GM18868 (cell line): ENCODE data around the gene SCNN1B.
"Not testable (repeated sequence)": the region's sequence is repeated elsewhere in the genome, so short reads cannot be mapped to it uniquely, and the experiment has no call there.

Experiments used
- ATAC-seq: cut with Tn5 transposase; IDR thresholded peaks from one replicate; pipeline ENCODE4 v1.9.1; 2021; ENCODE audit warnings: mild to moderate bottlenecking, moderate library complexity; ENCODE audit not compliant: unreplicated experiment

SCNN1B gene, protein sequence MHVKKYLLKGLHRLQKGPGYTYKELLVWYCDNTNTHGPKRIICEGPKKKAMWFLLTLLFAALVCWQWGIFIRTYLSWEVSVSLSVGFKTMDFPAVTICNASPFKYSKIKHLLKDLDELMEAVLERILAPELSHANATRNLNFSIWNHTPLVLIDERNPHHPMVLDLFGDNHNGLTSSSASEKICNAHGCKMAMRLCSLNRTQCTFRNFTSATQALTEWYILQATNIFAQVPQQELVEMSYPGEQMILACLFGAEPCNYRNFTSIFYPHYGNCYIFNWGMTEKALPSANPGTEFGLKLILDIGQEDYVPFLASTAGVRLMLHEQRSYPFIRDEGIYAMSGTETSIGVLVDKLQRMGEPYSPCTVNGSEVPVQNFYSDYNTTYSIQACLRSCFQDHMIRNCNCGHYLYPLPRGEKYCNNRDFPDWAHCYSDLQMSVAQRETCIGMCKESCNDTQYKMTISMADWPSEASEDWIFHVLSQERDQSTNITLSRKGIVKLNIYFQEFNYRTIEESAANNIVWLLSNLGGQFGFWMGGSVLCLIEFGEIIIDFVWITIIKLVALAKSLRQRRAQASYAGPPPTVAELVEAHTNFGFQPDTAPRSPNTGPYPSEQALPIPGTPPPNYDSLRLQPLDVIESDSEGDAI

GRCh38 chr16:23302045-23302956 lies at the start of gene SCNN1B:
Gene SCNN1B (plus strand): TSS chr16:23302302. CDS start chr16:23348600, 46,298 bp downstream.
- ATAC-seq, result no peak

DNA sequence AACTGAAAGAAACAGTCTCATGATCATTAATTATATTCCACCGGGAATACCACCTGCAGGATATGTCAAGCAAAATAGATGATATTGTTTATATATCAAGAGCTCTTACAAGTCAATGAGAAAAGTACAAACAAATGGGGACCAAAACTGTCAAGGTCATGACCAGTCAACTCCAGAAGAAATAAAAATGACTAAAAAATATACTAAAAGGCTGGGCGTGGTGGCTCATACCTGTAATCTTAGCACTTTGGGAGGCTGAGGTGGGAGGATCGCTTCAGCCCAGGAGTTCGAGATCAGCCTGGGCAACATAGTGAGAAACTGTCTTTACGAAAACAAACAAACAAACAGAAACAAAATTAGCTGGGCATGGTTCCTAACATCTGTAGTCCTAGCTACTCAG lies 49.8 kb upstream of the SCNN1B start:
- no peak for ATAC-seq

DNA sequence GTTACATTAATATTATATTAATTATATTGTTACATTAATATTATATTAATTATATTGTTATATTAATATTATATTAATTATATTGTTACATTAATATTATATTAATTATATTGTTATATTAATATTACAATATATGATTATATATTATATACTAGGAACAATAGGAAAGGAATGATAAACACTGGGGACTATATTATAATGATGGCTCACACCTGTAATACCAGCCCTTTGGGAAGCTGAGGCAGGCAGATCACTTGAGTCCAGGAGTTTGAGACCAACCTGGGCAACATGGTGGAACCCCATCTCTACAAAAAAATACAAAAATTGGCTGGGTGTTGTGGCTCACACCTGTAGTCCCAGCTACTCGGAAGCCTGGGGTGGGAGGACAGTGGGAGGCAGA lies 48.5 kb upstream of the SCNN1B start:
- ATAC-seq, result not testable (repeated sequence)

DNA sequence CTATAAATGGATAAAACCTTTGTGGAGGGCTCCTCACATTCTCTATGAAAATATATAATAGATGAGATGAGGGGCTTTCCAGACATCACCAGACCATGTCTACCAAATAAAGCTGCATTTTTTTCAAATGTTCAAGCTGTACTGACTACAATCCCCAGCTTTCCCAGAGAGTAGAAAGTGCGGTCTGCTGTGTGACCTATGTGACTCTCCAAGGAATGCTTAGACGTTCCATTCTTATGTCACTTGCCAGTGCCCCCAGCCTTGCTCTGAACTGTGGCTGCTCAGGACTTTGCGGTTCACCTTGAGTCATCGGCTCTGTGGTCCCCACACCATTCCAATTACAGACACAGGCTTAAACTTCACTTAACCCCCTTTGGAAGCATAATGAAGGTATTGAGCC lies 47.8 kb upstream of the SCNN1B start:
- ATAC-seq, result no peak

DNA sequence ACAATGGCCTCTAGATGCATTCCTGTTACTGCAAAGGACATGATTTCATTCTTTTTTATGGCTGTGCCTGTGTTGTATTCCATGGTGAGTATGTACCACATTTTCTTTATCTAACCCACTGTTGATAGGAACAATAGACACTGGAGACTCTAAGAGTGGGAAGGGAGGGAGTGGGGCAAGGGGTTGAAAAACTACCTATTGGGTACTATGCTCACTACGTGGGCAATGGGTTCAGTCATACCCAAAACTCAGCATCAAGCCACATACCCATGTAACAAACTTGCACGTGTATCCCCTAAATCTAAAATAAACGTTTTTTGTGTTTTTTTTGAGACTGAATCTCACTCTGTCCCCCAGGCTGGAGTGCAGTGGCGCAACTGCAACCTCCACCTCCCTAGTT lies 47.1 kb upstream of the SCNN1B start:
- ATAC-seq, result no peak

DNA sequence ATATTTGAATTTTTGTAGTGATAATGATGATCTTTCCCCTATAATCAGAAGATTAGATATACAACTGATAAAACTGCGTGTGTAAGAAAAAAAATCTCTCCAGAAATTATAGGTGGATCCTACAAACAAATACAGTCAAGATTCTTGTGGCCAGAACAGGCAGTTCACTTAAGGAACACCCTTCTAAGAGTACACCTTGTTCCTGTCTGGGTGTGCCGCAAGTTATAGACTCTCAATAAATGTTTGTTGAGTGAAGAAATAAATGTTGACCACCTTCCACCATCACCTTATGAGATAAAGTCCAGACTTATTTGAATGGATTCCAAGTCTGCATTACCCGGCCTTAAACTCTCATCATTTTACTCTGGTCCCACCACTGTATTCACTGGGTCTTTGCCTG lies 45.7 kb upstream of the SCNN1B start:
- ATAC-seq, result no peak

DNA sequence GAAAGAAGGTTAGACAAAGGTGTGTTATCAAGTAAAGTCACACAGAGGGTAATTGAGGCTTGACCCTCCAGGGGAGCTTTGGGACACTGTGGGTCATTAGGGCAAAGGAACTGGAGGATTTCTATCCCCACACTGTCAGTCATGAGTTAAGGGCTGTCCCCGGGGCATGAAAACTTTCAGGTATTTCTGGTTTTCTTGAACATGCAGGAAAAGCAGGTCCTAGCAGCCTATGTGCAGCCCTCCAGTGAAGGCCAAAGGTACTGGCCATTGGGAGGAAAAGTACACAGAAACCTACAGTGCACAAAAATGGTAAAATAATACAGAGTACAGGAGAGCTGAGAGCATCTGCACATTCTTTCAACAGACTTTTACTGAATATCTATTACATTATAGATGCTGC lies 44.4 kb upstream of the SCNN1B start:
- no peak for ATAC-seq

DNA sequence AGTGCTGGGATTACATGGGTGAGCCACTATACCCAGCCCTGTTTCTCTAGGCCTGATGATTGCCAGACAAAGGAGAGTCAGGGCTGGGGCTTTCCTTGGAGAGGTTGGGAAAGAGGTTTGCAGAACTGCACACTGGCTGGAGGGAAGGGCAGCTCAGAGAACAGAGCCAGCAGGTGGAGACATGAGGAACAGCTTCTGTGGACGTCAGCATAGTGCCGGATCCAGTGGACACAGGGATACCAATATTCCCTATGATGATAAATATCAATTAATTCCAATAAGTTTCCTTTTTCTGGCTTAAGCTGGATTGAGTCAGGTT lies 43.2 kb upstream of the SCNN1B start:
- no peak for ATAC-seq

DNA sequence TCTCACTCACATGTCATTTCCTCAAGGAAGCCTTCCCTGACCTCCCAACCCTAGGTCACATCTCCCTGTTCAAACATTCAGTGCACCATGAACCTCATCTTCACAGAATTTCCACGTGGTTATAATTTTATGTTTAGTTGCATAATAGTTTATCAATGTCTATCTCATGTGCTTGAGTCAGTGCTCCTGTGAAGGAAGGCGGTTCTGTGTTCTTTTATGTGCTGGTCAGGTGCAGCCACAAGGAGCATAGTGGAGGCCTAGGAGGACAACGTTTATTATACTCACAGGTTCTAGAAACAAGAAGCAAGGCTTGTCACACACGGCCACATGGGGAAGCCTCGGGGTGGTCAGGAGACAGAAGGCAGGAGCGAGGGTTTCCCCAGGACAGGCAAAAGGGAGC lies 34.5 kb upstream of the SCNN1B start:
- no peak for ATAC-seq

- ATAC-seq, result no peak
Measured at GRCh38 chr16:23268561-23268960, 33.5 kb upstream of the SCNN1B start.

- ATAC-seq, result no peak
Measured at GRCh38 chr16:23269248-23269953, 32.7 kb upstream of the SCNN1B start.

DNA sequence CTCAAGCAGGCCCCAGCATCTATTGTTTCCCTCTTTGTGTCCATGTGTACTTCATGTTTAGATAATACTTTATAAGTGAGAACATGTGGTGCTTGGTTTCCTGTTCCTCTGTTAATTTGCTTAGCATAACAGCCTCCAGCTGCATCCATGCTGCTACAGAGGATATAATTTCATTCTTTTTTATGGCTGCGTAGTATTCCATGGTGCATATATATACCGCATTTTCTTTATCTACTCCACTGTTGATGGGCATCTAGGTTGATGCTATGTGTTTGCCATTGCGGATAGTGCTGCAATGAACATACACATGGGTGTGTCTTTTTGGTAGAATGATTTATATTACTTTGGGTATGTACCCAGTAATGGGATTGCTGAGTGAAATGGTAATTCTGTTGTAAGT lies 31.4 kb upstream of the SCNN1B start:
- ATAC-seq, result no peak

- ATAC-seq, result no peak
Measured at GRCh38 chr16:23274968-23275367, 27.1 kb upstream of the SCNN1B start.

- ATAC-seq, result no peak
Measured at GRCh38 chr16:23276821-23277220, 25.3 kb upstream of the SCNN1B start.

- ATAC-seq, result no peak
Measured at GRCh38 chr16:23278031-23278430, 24.1 kb upstream of the SCNN1B start.

DNA sequence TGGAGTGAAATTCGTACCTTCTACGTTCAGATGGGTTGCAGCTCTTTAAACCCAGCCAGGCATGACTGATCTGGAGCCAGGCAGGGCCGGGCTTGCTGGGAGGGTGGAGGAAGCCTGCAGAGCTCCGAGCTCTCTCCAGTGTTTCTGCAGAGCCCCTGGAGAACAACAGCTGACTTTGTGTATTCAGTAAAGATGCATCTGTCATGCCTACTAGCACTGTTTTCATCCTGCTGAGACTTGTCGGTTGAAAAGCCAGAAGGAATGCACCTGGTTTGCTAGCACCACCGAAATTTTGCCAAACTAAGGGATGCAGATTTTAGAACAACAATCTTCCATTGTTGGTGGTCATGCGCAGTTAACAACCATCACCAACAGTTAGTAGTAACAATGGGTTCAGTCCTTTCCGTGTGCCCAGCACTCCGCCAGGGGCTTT lies 22.4 kb upstream of the SCNN1B start:
- no peak for ATAC-seq

- no peak for ATAC-seq
Measured at GRCh38 chr16:23280483-23280967, 21.6 kb upstream of the SCNN1B start.

- no peak for ATAC-seq
Measured at GRCh38 chr16:23282568-23282967, 19.5 kb upstream of the SCNN1B start.

DNA sequence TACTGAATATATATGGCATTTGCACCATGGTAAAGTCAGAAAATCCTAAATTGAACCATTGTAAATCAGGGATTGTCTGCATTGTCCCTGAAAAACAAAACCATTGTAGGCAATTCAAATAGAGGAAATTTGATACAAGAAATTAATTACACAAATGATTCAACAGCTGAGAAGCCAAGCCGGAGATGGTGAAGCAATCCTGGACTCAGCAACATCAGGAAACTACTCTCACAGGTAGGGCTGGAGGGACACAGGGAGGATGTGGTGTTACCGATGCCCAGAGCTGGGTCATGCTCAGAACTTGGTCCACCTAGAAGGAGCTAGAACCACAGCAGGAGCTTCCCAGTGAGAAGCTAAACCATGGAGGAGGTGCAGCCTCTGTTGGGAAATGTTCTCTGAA lies 18.5 kb upstream of the SCNN1B start:
- ATAC-seq, result no peak

- no peak for ATAC-seq
Measured at GRCh38 chr16:23284584-23284983, 17.5 kb upstream of the SCNN1B start.

- no peak for ATAC-seq
Measured at GRCh38 chr16:23286131-23286532, 16.0 kb upstream of the SCNN1B start.
